SK-N-MC (cell line): ENCODE measurements around the gene TEX53.

Experiments used
- EZH2 ChIP-seq: fragments of 200-600 bp; sonication (generic); IDR thresholded peaks from one replicate; pipeline ENCODE4 v1.6.1; 2017; ENCODE audit warnings: antibody characterized with exemption
- FOXP2 ChIP-seq: optimal IDR thresholded peaks from 2 replicates; pipeline ENCODE3; 2011; ENCODE audit warnings: mild to moderate bottlenecking, moderate library complexity; ENCODE audit not compliant: insufficient read depth; ENCODE audit errors: extremely low read length, control extremely low read depth
- POLR2AphosphoS5 ChIP-seq: IDR thresholded peaks from 2 replicates; pipeline ENCODE4 v1.6.1; 2012; ENCODE audit warnings: mild to moderate bottlenecking, low read depth, low read length, borderline replicate concordance

DNA sequence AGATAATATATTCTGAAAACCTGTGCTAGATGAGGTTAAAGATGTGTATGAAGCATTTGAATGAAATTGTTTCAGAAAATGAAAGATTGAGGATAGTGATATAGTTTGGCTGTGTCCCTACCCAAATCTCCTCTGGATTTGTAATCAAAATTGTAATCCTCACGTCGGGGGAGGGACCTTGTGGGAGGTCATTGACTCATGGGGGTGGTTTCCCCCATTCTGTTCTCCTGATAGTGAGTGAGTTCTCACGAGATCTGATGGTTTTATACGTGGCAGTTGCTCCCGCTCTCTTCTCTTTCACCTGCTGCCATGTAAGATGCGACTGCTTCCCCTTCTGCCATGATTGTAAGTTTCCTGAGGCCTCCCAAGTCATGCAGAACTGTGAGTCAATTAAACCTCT, 26.4 kb upstream of the TEX53 start:
- TF ChIP-seq EZH2 (no peak), POLR2AphosphoS5 (no peak), FOXP2 (no peak)
